Heart left ventricle (tissue), 13 donors: ENCODE measurements around the gene HP1BP3.

Experiments used
- CTCF ChIP-seq, 12 donors: fragments of 200-600 bp; sonication (generic) in 4 of 12; IDR thresholded peaks; one replicate each; pipeline versions ENCODE4 v1.5.0 to v1.8.0; 2018 to 2022; ENCODE audit warnings: antibody characterized with exemption in 12 of 12, mild to moderate bottlenecking in 5 of 12
- POLR2A ChIP-seq, 2 donors: fragments of 450-650 bp; IDR thresholded peaks; one replicate each; pipeline ENCODE4 v1.6.1; 2017; ENCODE audit warnings: antibody characterized with exemption in 2 of 2, mild to moderate bottlenecking in 2 of 2, moderate library complexity in 2 of 2
- donor health status: ischemic (EF 13 %, LVEDD 7.1; RV severe dilation, severe dysfunction).
- donor health status: DM: no; HTN: yes; CAD: no.
- donor health status: DM: no; HTN: no; CAD: no.
- donor health status: ischemic (EF 25% LVEDD 6.9; RV normal size, moderate dysfunction).
- donor health status: ischemic (EF 25% LVEDD 5.7; RV mildly dilated, moderate dysfunction).
- donor health status: ischemic (EF 35%, LVEDD 5.7; RV mildly dilated, moderate dysfunction).
- donor health status: nonischemic (EF 11% LVEDD 7.7; RV severe dilation, severe dysfunction).
- donor health status: DM: yes; HTN: yes; CAD: no.
- donor health status: PGD.
- donor health status: ischemic (EF 29% LVEDD 5.4; RV normal size, mild dysfunction).
- donor health status: nonischemic (EF 23%, LVEDD 6.1; RV moderate dilation, normal function).

DNA sequence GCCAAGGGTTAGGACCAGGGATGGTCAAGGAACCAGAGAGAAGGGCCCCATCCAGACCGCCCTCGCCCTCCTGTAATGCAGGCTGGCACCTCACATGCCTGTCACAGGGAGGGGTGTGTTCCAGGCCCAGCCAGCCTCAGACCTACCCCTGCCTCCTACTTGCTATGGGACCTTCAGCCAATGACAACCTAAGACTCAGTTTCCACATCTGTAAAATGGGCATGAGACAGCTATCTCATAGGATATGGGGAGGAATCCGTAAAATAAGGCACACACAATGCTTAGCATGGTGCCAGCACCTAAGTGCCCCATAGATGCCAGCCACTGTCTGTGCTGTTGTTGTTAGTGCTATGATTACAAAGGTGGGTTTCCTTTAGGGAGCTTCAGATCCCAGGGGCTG is 77.2 kb downstream of the HP1BP3 start:
- no peak for TF ChIP-seq CTCF (IDR thresholded peaks at IDR 0.05)
- no peak for TF ChIP-seq POLR2A (IDR thresholded peaks at IDR 0.05)
